Activated naive CD4-positive, alpha-beta T cell (primary cell): ENCODE results near the gene VAV2.

Experiments used
- DNase-seq, 4 experiments: peaks; one replicate each; lab custom pipeline; 2025; lab: John Stamatoyannopoulos, UW

VAV2 gene

GRCh38 chr9:133815781-133816180 is 176.3 kb downstream of the VAV2 start:
- no peak for DNase-seq

GRCh38 chr9:133814586-133815208 is 177.4 kb downstream of the VAV2 start:
- no peak for DNase-seq

GRCh38 chr9:133813749-133814585 is 178.2 kb downstream of the VAV2 start:
- DNase-seq, result no peak

- no peak for DNase-seq
Observed at GRCh38 chr9:133812941-133813748, 179.0 kb downstream of the VAV2 start.

- DNase-seq, result no peak
Observed at GRCh38 chr9:133812077-133812868, 179.9 kb downstream of the VAV2 start.

- DNase-seq, result no peak
Observed at GRCh38 chr9:133811471-133811870, 180.7 kb downstream of the VAV2 start.

- DNase-seq, result no peak
Observed at GRCh38 chr9:133810556-133811195, 181.4 kb downstream of the VAV2 start.

GRCh38 chr9:133809335-133809734 is 182.8 kb downstream of the VAV2 start:
- no peak for DNase-seq

GRCh38 chr9:133807818-133808217 is 184.3 kb downstream of the VAV2 start:
- no peak for DNase-seq

- no peak for DNase-seq
Observed at GRCh38 chr9:133807037-133807436, 185.1 kb downstream of the VAV2 start.

- no peak for DNase-seq
Observed at GRCh38 chr9:133806623-133807010, 185.5 kb downstream of the VAV2 start.

GRCh38 chr9:133805876-133806622 is 186.1 kb downstream of the VAV2 start:
- DNase-seq, result no peak

GRCh38 chr9:133804199-133804598 is 187.9 kb downstream of the VAV2 start:
- no peak for DNase-seq

- no peak for DNase-seq
Observed at GRCh38 chr9:133803745-133804144, 188.4 kb downstream of the VAV2 start.

GRCh38 chr9:133803028-133803585 is 189.0 kb downstream of the VAV2 start:
- no peak for DNase-seq

GRCh38 chr9:133801739-133802138 is 190.4 kb downstream of the VAV2 start:
- DNase-seq, result no peak

- no peak for DNase-seq
Observed at GRCh38 chr9:133800266-133800665, 191.9 kb downstream of the VAV2 start.

- no peak for DNase-seq
Observed at GRCh38 chr9:133799716-133800115, 192.4 kb downstream of the VAV2 start.

GRCh38 chr9:133799106-133799505 is 193.0 kb downstream of the VAV2 start:
- no peak for DNase-seq

- DNase-seq, result no peak
Observed at GRCh38 chr9:133798160-133798559, 194.0 kb downstream of the VAV2 start.
